ENCODE data around the gene CTDP1. TPM values are rescaled to one million over a fixed set of nuclear protein-coding genes. Genes with fewer than 3 reads are reported as not detected.

CTDP1 gene
- total and polyA plus RNA-seq, 9 of the 15 experiments (the other 6 are each of a cell fraction or from before 2014, with no cell fraction given), result 0.07 to 19.2 (median 4.0) TPM

GRCh38 chr18:79737426-79737825 is 57.8 kb downstream of the CTDP1 start (continued):
- TF ChIP-seq ZFP91 (CRISPR knock-in tag; IDR thresholded peaks at IDR 0.05) (no peak), L3MBTL2 (IDR thresholded peaks at IDR 0.05) (no peak), CBX2 (IDR thresholded peaks at IDR 0.05; ENCODE audit: insufficient read depth, low read length, poor library complexity, severe bottlenecking) (no peak), ZNF174 (CRISPR knock-in tag; IDR thresholded peaks at IDR 0.05) (no peak), DDX20 (tag; IDR thresholded peaks at IDR 0.05; ENCODE audit: low read depth) (no peak), E4F1 (CRISPR knock-in tag; IDR thresholded peaks at IDR 0.05; ENCODE audit: borderline replicate concordance) (no peak), BCOR (IDR thresholded peaks at IDR 0.05) (no peak)

GRCh38 chr18:79738041-79738461 is 58.4 kb downstream of the CTDP1 start:
- CTCF ChIA-PET (ENCODE audit: low intra/inter-chr PET ratio), result no interaction called here
- Histone ChIP-seq H3K79me2 (ENCODE audit: control insufficient read depth, insufficient read depth, low read length) (no peaks in the 10 kb centered on the region), H3K9me3 (replicated peaks; ENCODE audit: control insufficient read depth, insufficient read depth, low read depth, low read length) (no peaks in the 10 kb centered on the region), H3K27me3 (ENCODE audit: control insufficient read depth in 2 of 2, insufficient read depth in 2 of 2, low read length in 2 of 2) (no peaks in the 10 kb centered on the region), H3K9me1 (ENCODE audit: control insufficient read depth, insufficient read depth, low read length) (no peaks in the 10 kb centered on the region), H3K4me2 (ENCODE audit: insufficient read depth, low read length) (no peak overlapping the region), H3K36me3 (ENCODE audit: control insufficient read depth, insufficient read depth, low read length) (peaks cover 24% of the 10 kb centered on the region; the same call in 2 of the 3 replicates), H2AFZ (ENCODE audit: low read depth, low read length) (no peak overlapping the region), H3K4me3 (no peak overlapping the region), H4K20me1 (replicated peaks; ENCODE audit: control insufficient read depth, insufficient read depth, low read length) (no peaks in the 10 kb centered on the region), H3K9ac (ENCODE audit: insufficient read depth in 1 of 2, low read depth in 2 of 2, low read length in 2 of 2) (no peak overlapping the region), H3K4me1 (replicated peaks in 1 of 2; ENCODE audit: control insufficient read depth in 2 of 2, insufficient read depth in 2 of 2, low read length in 2 of 2) (no peaks in the 10 kb centered on the region), H3K27ac (ENCODE audit: extremely low read depth, low read depth, low read length) (no peak overlapping the region)
- 87% methylated on average over 5 of the region's 20 CpGs for whole genome bisulfite sequencing (ENCODE audit: insufficient coverage, low coverage, missing lambda C conversion rate)
- ATAC-seq, result no peak
- no peak for FAIRE-seq
- POLR2A ChIA-PET, result no interaction called here
- intact Hi-C loops (cut with micrococcal nuclease) (no loop called here), in situ Hi-C loops (cut with MboI) (no loop called here)
- BruUV-seq (replicated peaks), result no TSS peak
- no peak for DNase-seq (ENCODE audit: extremely low read depth in 1 of 4, low spot score in 3 of 4)
- TF ChIP-seq CBX3 (IDR thresholded peaks at IDR 0.05; ENCODE audit: borderline replicate concordance in 1 of 2, low read length in 2 of 2) (no peak), SMAD3 (CRISPR knock-in tag; conservative IDR thresholded peaks at IDR 0.05) (no peak), STAT5B (CRISPR knock-in tag; IDR thresholded peaks at IDR 0.05) (no peak), ZNF41 (CRISPR knock-in tag; conservative IDR thresholded peaks at IDR 0.05) (no peak), CBFA2T3 (IDR thresholded peaks at IDR 0.05) (no peak), HDAC2 (IDR thresholded peaks at IDR 0.05) (no peak), EGR1 (conservative IDR thresholded peaks at IDR 0.05) (no peak), MECOM (CRISPR knock-in tag; IDR thresholded peaks at IDR 0.05) (no peak), POLR3A (IDR thresholded peaks at IDR 0.05; ENCODE audit: borderline replicate concordance, extremely low read depth, insufficient read depth, insufficient read length) (no peak), SP1 (CRISPR knock-in tag; IDR thresholded peaks at IDR 0.05) (no peak), HBP1 (CRISPR knock-in tag; IDR thresholded peaks at IDR 0.05) (no peak), ZNF3 (CRISPR knock-in tag; IDR thresholded peaks at IDR 0.05) (no peak), ATF7 (IDR thresholded peaks at IDR 0.05) (no peak)
